GM12801 (cell line): Measurements from ENCODE around the gene ST3GAL4.

Experiments
- CTCF ChIP-seq: IDR thresholded peaks from one replicate; pipeline ENCODE4 v1.5.1; 2011; ENCODE audit warnings: control low read depth; ENCODE audit not compliant: insufficient read length; ENCODE audit errors: extremely low read depth

Gene ST3GAL4

GRCh38 chr11:126460417-126461095, 105.1 kb downstream of the ST3GAL4 start:
- TF ChIP-seq CTCF = no peak

GRCh38 chr11:126461096-126461440, 105.6 kb downstream of the ST3GAL4 start:
- no peak for TF ChIP-seq CTCF

DNA sequence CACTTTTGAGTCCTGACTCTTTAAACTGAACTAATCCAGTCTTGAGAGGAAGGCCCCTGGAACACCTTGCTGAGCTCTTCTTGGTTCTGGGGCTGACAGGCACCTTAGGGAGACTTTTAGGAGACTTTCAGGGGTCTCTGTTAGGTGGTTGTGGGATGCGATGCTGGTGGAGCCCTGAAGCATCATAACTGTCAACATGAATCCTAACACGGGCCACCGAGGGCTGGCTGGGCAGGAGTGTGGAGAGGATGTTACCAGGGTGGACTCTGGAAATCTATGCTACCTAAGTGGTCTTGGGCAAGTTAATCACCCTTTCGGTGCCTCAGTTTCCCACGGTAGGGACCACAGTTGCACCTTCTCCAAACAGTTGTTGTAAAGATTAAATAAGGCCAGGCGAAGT, 106.5 kb downstream of the ST3GAL4 start:
- TF ChIP-seq CTCF = no peak

DNA sequence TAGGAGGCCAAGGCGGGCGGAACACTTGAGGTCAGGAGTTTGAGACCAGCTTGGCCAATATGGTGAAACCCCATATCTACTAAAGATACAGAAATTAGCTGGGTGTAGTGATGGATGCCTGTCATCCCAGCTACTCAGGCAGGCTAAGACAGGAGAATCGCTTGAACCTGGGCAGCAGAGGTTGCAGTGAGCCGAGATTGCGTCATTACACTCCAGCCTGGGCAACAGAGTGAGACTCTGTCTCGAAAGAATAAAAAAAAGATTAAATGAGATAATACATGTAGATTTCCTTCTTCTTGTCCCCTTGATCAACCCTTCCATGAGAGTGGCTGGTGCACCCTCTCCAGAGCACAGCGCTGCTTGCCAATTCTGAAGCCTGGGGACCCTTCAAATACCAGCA, 106.9 kb downstream of the ST3GAL4 start:
- no peak for TF ChIP-seq CTCF
